ENCODE results near the gene UQCR10. TPM values are rescaled to one million over a fixed set of nuclear protein-coding genes. Genes with fewer than 3 reads are reported as not detected.

Gene UQCR10
- polyA plus RNA-seq, 4 donors: 141 to 159 (median 154) TPM

GRCh38 chr22:29793396-29793795 lies 26.2 kb downstream of the UQCR10 start:
- DNase-seq (ENCODE audit: low read depth in 4 of 4, low spot score in 3 of 4): no peak

GRCh38 chr22:29795663-29796062 lies 28.5 kb downstream of the UQCR10 start:
- no peak for DNase-seq (ENCODE audit: low read depth in 4 of 4, low spot score in 3 of 4)

GRCh38 chr22:29797351-29797750 lies 30.2 kb downstream of the UQCR10 start:
- DNase-seq (ENCODE audit: low read depth in 4 of 4, low spot score in 3 of 4): no peak

- no peak for DNase-seq (ENCODE audit: low read depth in 4 of 4, low spot score in 3 of 4)
These were observed 31.1 kb downstream of the UQCR10 start for GRCh38 chr22:29798318-29798717.

GRCh38 chr22:29798801-29799200 lies 31.6 kb downstream of the UQCR10 start:
- no peak for DNase-seq (ENCODE audit: low read depth in 4 of 4, low spot score in 3 of 4)

- no peak for DNase-seq (ENCODE audit: low read depth in 4 of 4, low spot score in 3 of 4)
These were observed 32.1 kb downstream of the UQCR10 start for GRCh38 chr22:29799217-29799680.

GRCh38 chr22:29801153-29801552 lies 34.0 kb downstream of the UQCR10 start:
- no peak for DNase-seq (ENCODE audit: low read depth in 4 of 4, low spot score in 3 of 4)

GRCh38 chr22:29801796-29802195 lies 34.6 kb downstream of the UQCR10 start:
- DNase-seq (ENCODE audit: low read depth in 4 of 4, low spot score in 3 of 4): no peak

- DNase-seq (ENCODE audit: low read depth in 4 of 4, low spot score in 3 of 4): no peak
These were observed 36.0 kb downstream of the UQCR10 start for GRCh38 chr22:29803190-29803589.

GRCh38 chr22:29804985-29805384 lies 37.8 kb downstream of the UQCR10 start:
- DNase-seq (ENCODE audit: low read depth in 4 of 4, low spot score in 3 of 4): no peak

- no peak for DNase-seq (ENCODE audit: low read depth in 4 of 4, low spot score in 3 of 4)
These were observed 39.0 kb downstream of the UQCR10 start for GRCh38 chr22:29806196-29806595.

GRCh38 chr22:29810216-29810615 lies 43.0 kb downstream of the UQCR10 start:
- DNase-seq (ENCODE audit: low read depth in 4 of 4, low spot score in 3 of 4): no peak

GRCh38 chr22:29811377-29811776 lies 44.2 kb downstream of the UQCR10 start:
- DNase-seq (ENCODE audit: low read depth in 4 of 4, low spot score in 3 of 4): no peak

GRCh38 chr22:29813126-29813525 lies 46.0 kb downstream of the UQCR10 start:
- no peak for DNase-seq (ENCODE audit: low read depth in 4 of 4, low spot score in 3 of 4)

GRCh38 chr22:29813563-29813962 lies 46.4 kb downstream of the UQCR10 start:
- no peak for DNase-seq (ENCODE audit: low read depth in 4 of 4, low spot score in 3 of 4)

- DNase-seq (ENCODE audit: low read depth in 4 of 4, low spot score in 3 of 4): no peak
These were observed 46.8 kb downstream of the UQCR10 start for GRCh38 chr22:29814003-29814402.

- DNase-seq (ENCODE audit: low read depth in 4 of 4, low spot score in 3 of 4): no peak
These were observed 48.4 kb downstream of the UQCR10 start for GRCh38 chr22:29815580-29815979.

- DNase-seq (ENCODE audit: low read depth in 4 of 4, low spot score in 3 of 4): no peak
These were observed 49.0 kb downstream of the UQCR10 start for GRCh38 chr22:29816128-29816527.

GRCh38 chr22:29816539-29816938 lies 49.4 kb downstream of the UQCR10 start:
- DNase-seq (ENCODE audit: low read depth in 4 of 4, low spot score in 3 of 4): no peak

GRCh38 chr22:29816980-29817379 lies 49.8 kb downstream of the UQCR10 start:
- DNase-seq (ENCODE audit: low read depth in 4 of 4, low spot score in 3 of 4): no peak

- DNase-seq (ENCODE audit: low read depth in 4 of 4, low spot score in 3 of 4): no peak
These were observed 50.6 kb downstream of the UQCR10 start for GRCh38 chr22:29817724-29818123.

- DNase-seq (ENCODE audit: low read depth in 4 of 4, low spot score in 3 of 4): no peak
These were observed 52.3 kb downstream of the UQCR10 start for GRCh38 chr22:29819501-29819900.

Measured in right renal pelvis (tissue), 4 donors.